Fibroblast of the aortic adventitia (primary cell): Measurements from ENCODE around the gene BPIFB2. TPM values are rescaled to one million over a fixed set of nuclear protein-coding genes. Genes with fewer than 3 reads are reported as not detected.

ENCODE experiments used
- DNase-seq: peaks from one replicate; pipeline ENCODE4 v3.0.0-alpha.2; 2010; ENCODE audit warnings: low read depth
- H3K4me3 ChIP-seq: 2 replicates; pipeline ENCODE4 v1.5.1; 2011; ENCODE audit warnings: low read depth, mild to moderate bottlenecking, control low read depth, low read length, moderate library complexity
- CTCF ChIP-seq: IDR thresholded peaks from 2 replicates; pipeline ENCODE4 v1.5.1; 2011; ENCODE audit warnings: mild to moderate bottlenecking, low read length, control low read depth, inconsistent platforms; ENCODE audit not compliant: insufficient read depth
- total RNA-seq: library from RNA; depleted of rRNA; stranded (reverse); fragments of >200 nt; gene quantifications from 2 replicates; pipeline ENCODE4 v1.2.3, GENCODE V29; 2012; ENCODE audit warnings: low replicate concordance

Gene BPIFB2
- total RNA-seq, 1 donor = not detected

- H3K4me3 ChIP-seq = no peak overlapping the region
- no peak for TF ChIP-seq CTCF
- DNase-seq = no peak
These were observed 8.4 kb downstream of the BPIFB2 start for GRCh38 chr20:33015700-33016580.

GRCh38 chr20:33016581-33017109 lies 9.1 kb downstream of the BPIFB2 start:
- DNase-seq = no peak
- TF ChIP-seq CTCF = no peak
- H3K4me3 ChIP-seq = no peak overlapping the region

GRCh38 chr20:33017542-33017941 lies 10.0 kb downstream of the BPIFB2 start:
- DNase-seq = no peak
- no peak for TF ChIP-seq CTCF
- H3K4me3 ChIP-seq = no peak overlapping the region

- no peak overlapping the region for H3K4me3 ChIP-seq
- TF ChIP-seq CTCF = no peak
- no peak for DNase-seq
These were observed 10.8 kb downstream of the BPIFB2 start for GRCh38 chr20:33018169-33018931.

GRCh38 chr20:33019465-33020277 lies 12.2 kb downstream of the BPIFB2 start:
- DNase-seq = no peak
- TF ChIP-seq CTCF = no peak
- H3K4me3 ChIP-seq = no peak overlapping the region

GRCh38 chr20:33020278-33021161 lies 13.0 kb downstream of the BPIFB2 start:
- no peak for DNase-seq
- TF ChIP-seq CTCF = no peak
- H3K4me3 ChIP-seq = no peak overlapping the region
